Measurements from ENCODE around the gene GNPAT.

DNA sequence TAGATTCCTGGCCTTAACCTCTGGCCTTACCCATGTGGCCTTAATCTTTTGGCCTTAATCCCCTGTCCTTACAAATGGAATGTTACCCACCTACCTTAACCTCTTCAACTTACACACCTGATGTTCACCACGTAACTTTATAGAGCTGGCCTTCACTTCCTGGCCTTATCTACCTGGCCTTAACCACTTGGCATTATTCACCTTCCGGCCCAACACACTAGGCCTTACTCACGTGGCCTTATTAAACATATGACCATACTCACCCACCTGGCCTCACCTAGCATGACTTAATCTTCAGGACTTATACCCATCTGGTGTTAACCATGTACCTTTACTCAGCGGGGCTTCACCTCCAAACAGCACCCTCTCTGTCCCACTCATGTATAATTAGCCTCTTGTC, 54.9 kb downstream of the GNPAT start:
- TF ChIP-seq, protein P1, sequence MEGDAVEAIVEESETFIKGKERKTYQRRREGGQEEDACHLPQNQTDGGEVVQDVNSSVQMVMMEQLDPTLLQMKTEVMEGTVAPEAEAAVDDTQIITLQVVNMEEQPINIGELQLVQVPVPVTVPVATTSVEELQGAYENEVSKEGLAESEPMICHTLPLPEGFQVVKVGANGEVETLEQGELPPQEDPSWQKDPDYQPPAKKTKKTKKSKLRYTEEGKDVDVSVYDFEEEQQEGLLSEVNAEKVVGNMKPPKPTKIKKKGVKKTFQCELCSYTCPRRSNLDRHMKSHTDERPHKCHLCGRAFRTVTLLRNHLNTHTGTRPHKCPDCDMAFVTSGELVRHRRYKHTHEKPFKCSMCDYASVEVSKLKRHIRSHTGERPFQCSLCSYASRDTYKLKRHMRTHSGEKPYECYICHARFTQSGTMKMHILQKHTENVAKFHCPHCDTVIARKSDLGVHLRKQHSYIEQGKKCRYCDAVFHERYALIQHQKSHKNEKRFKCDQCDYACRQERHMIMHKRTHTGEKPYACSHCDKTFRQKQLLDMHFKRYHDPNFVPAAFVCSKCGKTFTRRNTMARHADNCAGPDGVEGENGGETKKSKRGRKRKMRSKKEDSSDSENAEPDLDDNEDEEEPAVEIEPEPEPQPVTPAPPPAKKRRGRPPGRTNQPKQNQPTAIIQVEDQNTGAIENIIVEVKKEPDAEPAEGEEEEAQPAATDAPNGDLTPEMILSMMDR (IDR thresholded peaks at IDR 0.05; ENCODE audit: insufficient read depth, low read depth, low read length): no peak
- no peak for TF ChIP-seq EZH2 (IDR thresholded peaks at IDR 0.05; ENCODE audit: insufficient read depth, low read length)
